Measurements from ENCODE around the gene KREMEN2. TPM values are rescaled to one million over a fixed set of nuclear protein-coding genes. Genes with fewer than 3 reads are reported as not detected.

The KREMEN2 gene
- total and polyA plus RNA-seq, 9 of the 15 experiments (the other 6 are each of a cell fraction or from before 2014, with no cell fraction given) = 0.04 to 7.7 (median 1.5) TPM; not detected in 1

DNA sequence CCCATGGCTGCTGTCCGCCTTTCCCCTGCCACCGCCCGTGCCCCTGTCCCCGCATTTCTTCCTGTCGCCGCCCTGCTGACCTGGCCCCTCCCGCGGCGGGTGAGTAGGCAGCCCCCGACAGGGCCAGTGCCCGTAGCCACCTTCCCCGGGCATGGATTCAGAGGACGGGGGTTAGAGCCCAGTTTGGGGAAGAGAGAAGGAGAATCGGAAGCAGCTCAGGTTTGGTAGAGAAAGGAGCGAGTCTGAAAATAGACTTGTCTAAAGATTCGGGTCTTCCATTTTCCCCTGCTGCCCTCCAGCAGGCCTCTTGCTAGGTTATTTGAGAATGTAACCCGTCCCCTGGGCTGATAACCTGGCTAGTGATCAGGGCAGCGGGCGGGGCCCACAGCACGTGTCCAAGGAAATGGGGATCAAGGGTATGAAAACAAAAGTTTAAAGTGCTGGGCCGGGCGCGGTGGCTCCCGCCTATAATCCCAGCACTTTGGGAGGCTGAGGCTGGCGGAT, 40.8 kb downstream of the KREMEN2 start (continued):
- TF ChIP-seq RBM25 (IDR thresholded peaks at IDR 0.05; ENCODE audit: low read depth, low read length, severe bottlenecking) = no peak
- no peak for TF ChIP-seq SPI1 (IDR thresholded peaks at IDR 0.05; ENCODE audit: borderline replicate concordance, low read depth, low read length)
- TF ChIP-seq, protein P1, sequence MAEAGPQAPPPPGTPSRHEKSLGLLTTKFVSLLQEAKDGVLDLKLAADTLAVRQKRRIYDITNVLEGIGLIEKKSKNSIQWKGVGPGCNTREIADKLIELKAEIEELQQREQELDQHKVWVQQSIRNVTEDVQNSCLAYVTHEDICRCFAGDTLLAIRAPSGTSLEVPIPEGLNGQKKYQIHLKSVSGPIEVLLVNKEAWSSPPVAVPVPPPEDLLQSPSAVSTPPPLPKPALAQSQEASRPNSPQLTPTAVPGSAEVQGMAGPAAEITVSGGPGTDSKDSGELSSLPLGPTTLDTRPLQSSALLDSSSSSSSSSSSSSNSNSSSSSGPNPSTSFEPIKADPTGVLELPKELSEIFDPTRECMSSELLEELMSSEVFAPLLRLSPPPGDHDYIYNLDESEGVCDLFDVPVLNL (CRISPR knock-in tag; IDR thresholded peaks at IDR 0.05; ENCODE audit: low read depth) = no peak
- no peak for TF ChIP-seq KHSRP (IDR thresholded peaks at IDR 0.05)
- TF ChIP-seq, protein P2, sequence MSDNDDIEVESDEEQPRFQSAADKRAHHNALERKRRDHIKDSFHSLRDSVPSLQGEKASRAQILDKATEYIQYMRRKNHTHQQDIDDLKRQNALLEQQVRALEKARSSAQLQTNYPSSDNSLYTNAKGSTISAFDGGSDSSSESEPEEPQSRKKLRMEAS (CRISPR knock-in tag; IDR thresholded peaks at IDR 0.05) = peak; percentile 87
- TF ChIP-seq, protein P3, sequence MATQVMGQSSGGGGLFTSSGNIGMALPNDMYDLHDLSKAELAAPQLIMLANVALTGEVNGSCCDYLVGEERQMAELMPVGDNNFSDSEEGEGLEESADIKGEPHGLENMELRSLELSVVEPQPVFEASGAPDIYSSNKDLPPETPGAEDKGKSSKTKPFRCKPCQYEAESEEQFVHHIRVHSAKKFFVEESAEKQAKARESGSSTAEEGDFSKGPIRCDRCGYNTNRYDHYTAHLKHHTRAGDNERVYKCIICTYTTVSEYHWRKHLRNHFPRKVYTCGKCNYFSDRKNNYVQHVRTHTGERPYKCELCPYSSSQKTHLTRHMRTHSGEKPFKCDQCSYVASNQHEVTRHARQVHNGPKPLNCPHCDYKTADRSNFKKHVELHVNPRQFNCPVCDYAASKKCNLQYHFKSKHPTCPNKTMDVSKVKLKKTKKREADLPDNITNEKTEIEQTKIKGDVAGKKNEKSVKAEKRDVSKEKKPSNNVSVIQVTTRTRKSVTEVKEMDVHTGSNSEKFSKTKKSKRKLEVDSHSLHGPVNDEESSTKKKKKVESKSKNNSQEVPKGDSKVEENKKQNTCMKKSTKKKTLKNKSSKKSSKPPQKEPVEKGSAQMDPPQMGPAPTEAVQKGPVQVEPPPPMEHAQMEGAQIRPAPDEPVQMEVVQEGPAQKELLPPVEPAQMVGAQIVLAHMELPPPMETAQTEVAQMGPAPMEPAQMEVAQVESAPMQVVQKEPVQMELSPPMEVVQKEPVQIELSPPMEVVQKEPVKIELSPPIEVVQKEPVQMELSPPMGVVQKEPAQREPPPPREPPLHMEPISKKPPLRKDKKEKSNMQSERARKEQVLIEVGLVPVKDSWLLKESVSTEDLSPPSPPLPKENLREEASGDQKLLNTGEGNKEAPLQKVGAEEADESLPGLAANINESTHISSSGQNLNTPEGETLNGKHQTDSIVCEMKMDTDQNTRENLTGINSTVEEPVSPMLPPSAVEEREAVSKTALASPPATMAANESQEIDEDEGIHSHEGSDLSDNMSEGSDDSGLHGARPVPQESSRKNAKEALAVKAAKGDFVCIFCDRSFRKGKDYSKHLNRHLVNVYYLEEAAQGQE (IDR thresholded peaks at IDR 0.05; ENCODE audit: borderline replicate concordance) = no peak
- TF ChIP-seq, protein P3 (CRISPR knock-in tag; IDR thresholded peaks at IDR 0.05; ENCODE audit: low read depth) = no peak
- no peak for TF ChIP-seq KLF13 (tag; IDR thresholded peaks at IDR 0.05; ENCODE audit: borderline replicate concordance, low read depth)
- no peak for TF ChIP-seq RBM14 (IDR thresholded peaks at IDR 0.05; ENCODE audit: borderline replicate concordance, insufficient read depth, low read depth, low read length)
- TF ChIP-seq SRF (CRISPR knock-in tag; IDR thresholded peaks at IDR 0.05) = no peak
- TF ChIP-seq, protein P4, sequence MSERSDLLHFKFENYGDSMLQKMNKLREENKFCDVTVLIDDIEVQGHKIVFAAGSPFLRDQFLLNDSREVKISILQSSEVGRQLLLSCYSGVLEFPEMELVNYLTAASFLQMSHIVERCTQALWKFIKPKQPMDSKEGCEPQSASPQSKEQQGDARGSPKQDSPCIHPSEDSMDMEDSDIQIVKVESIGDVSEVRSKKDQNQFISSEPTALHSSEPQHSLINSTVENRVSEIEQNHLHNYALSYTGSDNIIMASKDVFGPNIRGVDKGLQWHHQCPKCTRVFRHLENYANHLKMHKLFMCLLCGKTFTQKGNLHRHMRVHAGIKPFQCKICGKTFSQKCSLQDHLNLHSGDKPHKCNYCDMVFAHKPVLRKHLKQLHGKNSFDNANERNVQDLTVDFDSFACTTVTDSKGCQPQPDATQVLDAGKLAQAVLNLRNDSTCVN (CRISPR knock-in tag; IDR thresholded peaks at IDR 0.05) = no peak
- TF ChIP-seq, protein P5, sequence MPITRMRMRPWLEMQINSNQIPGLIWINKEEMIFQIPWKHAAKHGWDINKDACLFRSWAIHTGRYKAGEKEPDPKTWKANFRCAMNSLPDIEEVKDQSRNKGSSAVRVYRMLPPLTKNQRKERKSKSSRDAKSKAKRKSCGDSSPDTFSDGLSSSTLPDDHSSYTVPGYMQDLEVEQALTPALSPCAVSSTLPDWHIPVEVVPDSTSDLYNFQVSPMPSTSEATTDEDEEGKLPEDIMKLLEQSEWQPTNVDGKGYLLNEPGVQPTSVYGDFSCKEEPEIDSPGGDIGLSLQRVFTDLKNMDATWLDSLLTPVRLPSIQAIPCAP (CRISPR knock-in tag; IDR thresholded peaks at IDR 0.05; ENCODE audit: borderline replicate concordance) = no peak
- TF ChIP-seq CREB1 (IDR thresholded peaks at IDR 0.05) = no peak
- TF ChIP-seq CREB1 (CRISPR knock-in tag; IDR thresholded peaks at IDR 0.05) = no peak
- TF ChIP-seq RUNX1 (IDR thresholded peaks at IDR 0.05; ENCODE audit: low read depth) = no peak
- no peak for TF ChIP-seq NONO (IDR thresholded peaks at IDR 0.05; ENCODE audit: low read depth in 2 of 2, low read length in 1 of 2)
- TF ChIP-seq ZZZ3 (IDR thresholded peaks at IDR 0.05) = no peak

Data from K562 (cell line).